ENCODE results near the gene PHF21A. TPM values are rescaled to one million over a fixed set of nuclear protein-coding genes. Genes with fewer than 3 reads are reported as not detected.

Gene PHF21A
- polyA plus RNA-seq, 1 donor (not counting 4 experiments of a cell fraction or from before 2014, with no cell fraction given), result 16.1 TPM

GRCh38 chr11:46010100-46010499, 111.2 kb downstream of the PHF21A start:
- no peaks in the 10 kb centered on the region for H3K36me3 ChIP-seq (ENCODE audit: control insufficient read depth in 2 of 2, extremely low read depth in 1 of 2, insufficient read depth in 2 of 2, low read length in 2 of 2)
- H3K4me1 ChIP-seq (ENCODE audit: control insufficient read depth, extremely low read depth, insufficient read depth, low read length), result no peaks in the 10 kb centered on the region
- no peaks in the 10 kb centered on the region for H3K9me3 ChIP-seq (ENCODE audit: control insufficient read depth, low read depth, low read length)
- dilution Hi-C loops (cut with MboI; ENCODE audit: extremely low pct_ligation_motif_present, low sequenced_read_pairs), result no loop called here
- no peaks in the 10 kb centered on the region for H3K79me2 ChIP-seq (ENCODE audit: control insufficient read depth, insufficient read depth, low read length)
- no peaks in the 10 kb centered on the region for H3K27me3 ChIP-seq (ENCODE audit: control insufficient read depth, extremely low read depth, insufficient read depth, low read length)
- no peak overlapping the region for H3K4me3 ChIP-seq (ENCODE audit: control insufficient read depth in 2 of 3, extremely low read depth in 1 of 3, insufficient read depth in 2 of 3, low read depth in 1 of 3, low read length in 3 of 3)
- no peaks in the 10 kb centered on the region for H4K20me1 ChIP-seq (ENCODE audit: control insufficient read depth, extremely low read depth, insufficient read depth, low read length)
- TF ChIP-seq, protein P1, sequence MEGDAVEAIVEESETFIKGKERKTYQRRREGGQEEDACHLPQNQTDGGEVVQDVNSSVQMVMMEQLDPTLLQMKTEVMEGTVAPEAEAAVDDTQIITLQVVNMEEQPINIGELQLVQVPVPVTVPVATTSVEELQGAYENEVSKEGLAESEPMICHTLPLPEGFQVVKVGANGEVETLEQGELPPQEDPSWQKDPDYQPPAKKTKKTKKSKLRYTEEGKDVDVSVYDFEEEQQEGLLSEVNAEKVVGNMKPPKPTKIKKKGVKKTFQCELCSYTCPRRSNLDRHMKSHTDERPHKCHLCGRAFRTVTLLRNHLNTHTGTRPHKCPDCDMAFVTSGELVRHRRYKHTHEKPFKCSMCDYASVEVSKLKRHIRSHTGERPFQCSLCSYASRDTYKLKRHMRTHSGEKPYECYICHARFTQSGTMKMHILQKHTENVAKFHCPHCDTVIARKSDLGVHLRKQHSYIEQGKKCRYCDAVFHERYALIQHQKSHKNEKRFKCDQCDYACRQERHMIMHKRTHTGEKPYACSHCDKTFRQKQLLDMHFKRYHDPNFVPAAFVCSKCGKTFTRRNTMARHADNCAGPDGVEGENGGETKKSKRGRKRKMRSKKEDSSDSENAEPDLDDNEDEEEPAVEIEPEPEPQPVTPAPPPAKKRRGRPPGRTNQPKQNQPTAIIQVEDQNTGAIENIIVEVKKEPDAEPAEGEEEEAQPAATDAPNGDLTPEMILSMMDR (optimal IDR thresholded peaks at IDR 0.05 in 1 of 3, IDR thresholded peaks at IDR 0.05 in 1 of 3, conservative IDR thresholded peaks at IDR 0.05 in 1 of 3; ENCODE audit: extremely low read depth in 1 of 3, insufficient read depth in 2 of 3, low read length in 3 of 3), result no peak
- no peak for TF ChIP-seq EZH2 (IDR thresholded peaks at IDR 0.05; ENCODE audit: low read length)
- H3K4me2 ChIP-seq (ENCODE audit: control insufficient read depth, extremely low read depth, insufficient read depth, low read depth, low read length), result no peak overlapping the region
- H3K9me1 ChIP-seq (ENCODE audit: control insufficient read depth, extremely low read depth, insufficient read depth, low read length), result no peaks in the 10 kb centered on the region
- H2AFZ ChIP-seq (ENCODE audit: control insufficient read depth, low read length), result no peak overlapping the region
- FAIRE-seq (no peak), DNase-seq (ENCODE audit: low read depth, low spot score) (no peak)
- H3K9ac ChIP-seq (ENCODE audit: control insufficient read depth, extremely low read depth, insufficient read depth, low read length), result no peak overlapping the region
- H3K27ac ChIP-seq (ENCODE audit: control insufficient read depth, insufficient read depth, low read length), result no peak overlapping the region

GRCh38 chr11:46009647-46010046, 111.6 kb downstream of the PHF21A start:
- TF ChIP-seq, protein P1 (optimal IDR thresholded peaks at IDR 0.05 in 1 of 3, IDR thresholded peaks at IDR 0.05 in 1 of 3, conservative IDR thresholded peaks at IDR 0.05 in 1 of 3; ENCODE audit: extremely low read depth in 1 of 3, insufficient read depth in 2 of 3, low read length in 3 of 3), result no peak
- TF ChIP-seq EZH2 (IDR thresholded peaks at IDR 0.05; ENCODE audit: low read length), result no peak
- DNase-seq (ENCODE audit: low read depth, low spot score) (no peak), FAIRE-seq (no peak)
- no peak overlapping the region for H3K4me3 ChIP-seq (ENCODE audit: control insufficient read depth in 2 of 3, extremely low read depth in 1 of 3, insufficient read depth in 2 of 3, low read depth in 1 of 3, low read length in 3 of 3)
- no peak overlapping the region for H3K27ac ChIP-seq (ENCODE audit: control insufficient read depth, insufficient read depth, low read length)
- no peaks in the 10 kb centered on the region for H3K36me3 ChIP-seq (ENCODE audit: control insufficient read depth in 2 of 2, extremely low read depth in 1 of 2, insufficient read depth in 2 of 2, low read length in 2 of 2)
- H3K4me2 ChIP-seq (ENCODE audit: control insufficient read depth, extremely low read depth, insufficient read depth, low read depth, low read length), result no peak overlapping the region
- dilution Hi-C loops (cut with MboI; ENCODE audit: extremely low pct_ligation_motif_present, low sequenced_read_pairs), result no loop called here
- no peaks in the 10 kb centered on the region for H3K27me3 ChIP-seq (ENCODE audit: control insufficient read depth, extremely low read depth, insufficient read depth, low read length)
- no peaks in the 10 kb centered on the region for H3K9me1 ChIP-seq (ENCODE audit: control insufficient read depth, extremely low read depth, insufficient read depth, low read length)
- H3K79me2 ChIP-seq (ENCODE audit: control insufficient read depth, insufficient read depth, low read length), result no peaks in the 10 kb centered on the region
- H3K9me3 ChIP-seq (ENCODE audit: control insufficient read depth, low read depth, low read length), result no peaks in the 10 kb centered on the region
- no peaks in the 10 kb centered on the region for H3K4me1 ChIP-seq (ENCODE audit: control insufficient read depth, extremely low read depth, insufficient read depth, low read length)
- H4K20me1 ChIP-seq (ENCODE audit: control insufficient read depth, extremely low read depth, insufficient read depth, low read length), result no peaks in the 10 kb centered on the region
- H2AFZ ChIP-seq (ENCODE audit: control insufficient read depth, low read length), result no peak overlapping the region
- H3K9ac ChIP-seq (ENCODE audit: control insufficient read depth, extremely low read depth, insufficient read depth, low read length), result no peak overlapping the region

Measured in keratinocyte (primary cell).